ENCODE data around the gene C1orf53.

- TF ChIP-seq CTCF (IDR thresholded peaks at IDR 0.05) (no peak), POLR2A (IDR thresholded peaks at IDR 0.05) (no peak)
Measured at GRCh38 chr1:197903196-197903514, 725 bp downstream of the C1orf53 start.

All from thyroid gland (tissue), 4 donors.